Cardiac muscle cell (in vitro differentiated cells and primary cell): ENCODE measurements around the gene AMPD3. TPM values are rescaled to one million over a fixed set of nuclear protein-coding genes. Genes with fewer than 3 reads are reported as not detected.
"Not testable (repeated sequence)": the region's sequence is repeated elsewhere in the genome, so short reads cannot be mapped to it uniquely, and the experiment has no call there.

Experiments
- DNase-seq, 2 donors: peaks; one replicate each; pipeline versions ENCODE4 v3.0.0 to v3.0.0-alpha.2; 2010 to 2017; ENCODE audit warnings: low read depth in 1 of 2, low spot score in 1 of 2
- H3K27ac ChIP-seq: fragments of 200-600 bp; sonication (generic); 2 replicates; pipeline ENCODE4 v1.5.1; 2016
- H3K27me3 ChIP-seq: fragments of 200-600 bp; sonication (generic); 2 replicates; pipeline ENCODE4 v1.6.0; 2016; ENCODE audit warnings: control low read depth
- H3K36me3 ChIP-seq: fragments of 200-600 bp; sonication (generic); 2 replicates; pipeline ENCODE4 v1.5.1; 2016; ENCODE audit warnings: control low read depth
- H3K4me1 ChIP-seq: fragments of 200-600 bp; sonication (generic); 2 replicates; pipeline ENCODE4 v1.8.1; 2017; ENCODE audit warnings: low read depth, mild to moderate bottlenecking, mixed run types
- H3K4me3 ChIP-seq: fragments of 200-600 bp; sonication (generic); 2 replicates; pipeline ENCODE4 v1.5.1; 2016; ENCODE audit warnings: mild to moderate bottlenecking
- H3K9me3 ChIP-seq: fragments of 200-600 bp; sonication (generic); 2 replicates; pipeline ENCODE4 v1.5.1; 2017; ENCODE audit warnings: low read depth, mild to moderate bottlenecking, control low read depth
- CTCF ChIP-seq: IDR thresholded peaks from 2 replicates; pipeline ENCODE4 v1.5.1; 2012; ENCODE audit warnings: low read depth, mild to moderate bottlenecking, low read length
- polyA plus RNA-seq: library from polyadenylated mRNA; unstranded; fragments of >200 nt; fragmentation: Nextera tagmentation; extraction: Ambion mirVana; gene quantifications from 2 replicates; pipeline ENCODE4 v1.2.1, GENCODE V29; 2016
- total RNA-seq: library from RNA; depleted of rRNA; stranded (reverse); fragments of >200 nt; gene quantifications from 2 replicates; pipeline ENCODE4 v1.2.3, GENCODE V29; 2016

AMPD3 gene
- total and polyA plus RNA-seq, 2 experiments from 2014 or later: 2.9 to 3.3 TPM

- no peaks in the 10 kb centered on the region for H3K36me3 ChIP-seq
- no peak overlapping the region for H3K27ac ChIP-seq
- no peaks in the 10 kb centered on the region for H3K4me1 ChIP-seq
- TF ChIP-seq CTCF: no peak
- no peak for DNase-seq
- no peaks in the 10 kb centered on the region for H3K9me3 ChIP-seq
- H3K27me3 ChIP-seq: no peaks in the 10 kb centered on the region
- H3K4me3 ChIP-seq: no peak overlapping the region
Observed at GRCh38 chr11:10428453-10428852, 26.6 kb upstream of the AMPD3 start.

GRCh38 chr11:10429526-10429925 lies 25.5 kb upstream of the AMPD3 start:
- no peaks in the 10 kb centered on the region for H3K4me1 ChIP-seq
- H3K27ac ChIP-seq: no peak overlapping the region
- no peaks in the 10 kb centered on the region for H3K9me3 ChIP-seq
- H3K27me3 ChIP-seq: no peaks in the 10 kb centered on the region
- no peaks in the 10 kb centered on the region for H3K36me3 ChIP-seq
- no peak overlapping the region for H3K4me3 ChIP-seq
- TF ChIP-seq CTCF: no peak
- DNase-seq: no peak

- Histone ChIP-seq H3K9me3 (no peaks in the 10 kb centered on the region), H3K4me3 (no peak overlapping the region), H3K36me3 (no peaks in the 10 kb centered on the region), H3K4me1 (no peaks in the 10 kb centered on the region), H3K27ac (no peak overlapping the region), H3K27me3 (no peaks in the 10 kb centered on the region)
- no peak for TF ChIP-seq CTCF
- no peak for DNase-seq
Observed at GRCh38 chr11:10432493-10432892, 22.6 kb upstream of the AMPD3 start.

- no peaks in the 10 kb centered on the region for H3K9me3 ChIP-seq
- H3K27ac ChIP-seq: no peak overlapping the region
- H3K36me3 ChIP-seq: no peaks in the 10 kb centered on the region
- H3K4me1 ChIP-seq: no peaks in the 10 kb centered on the region
- TF ChIP-seq CTCF: no peak
- DNase-seq: no peak
- no peaks in the 10 kb centered on the region for H3K27me3 ChIP-seq
- no peak overlapping the region for H3K4me3 ChIP-seq
Observed at GRCh38 chr11:10432971-10433370, 22.1 kb upstream of the AMPD3 start.

GRCh38 chr11:10436224-10436623 lies 18.8 kb upstream of the AMPD3 start:
- no peaks in the 10 kb centered on the region for H3K27me3 ChIP-seq
- no peak overlapping the region for H3K27ac ChIP-seq
- DNase-seq: no peak
- H3K4me3 ChIP-seq: no peak overlapping the region
- no peak for TF ChIP-seq CTCF
- H3K9me3 ChIP-seq: no peaks in the 10 kb centered on the region
- no peaks in the 10 kb centered on the region for H3K36me3 ChIP-seq
- no peaks in the 10 kb centered on the region for H3K4me1 ChIP-seq

- not testable (repeated sequence) for H3K27me3 ChIP-seq, DNase-seq, H3K9me3 ChIP-seq, H3K36me3 ChIP-seq, H3K4me3 ChIP-seq, H3K27ac ChIP-seq, H3K4me1 ChIP-seq
Observed at GRCh38 chr11:10436683-10437082, 18.4 kb upstream of the AMPD3 start.
